Natural killer cell (primary cell): ENCODE measurements around the gene SMCO3. TPM values are rescaled to one million over a fixed set of nuclear protein-coding genes. Genes with fewer than 3 reads are reported as not detected.

ENCODE experiments used
- ATAC-seq, 3 donors: fragments of 150-1000 bp in 2 of 3; fragments of 200-7000 bp in 1 of 3; cut with Tn5 transposase; 1 replicate in 1 of 3; 2 replicates in 2 of 3; pipeline ENCODE4 v1.10.0; 2021; ENCODE audit warnings: mild to moderate bottlenecking in 2 of 3, moderate library complexity in 2 of 3
- DNase-seq, 2 donors: peaks; one replicate each; pipeline versions ENCODE4 v3.0.0 to v3.0.0-alpha.2; 2013 to 2021; ENCODE audit warnings: mixed read lengths in 1 of 2
- H3K27ac ChIP-seq: one replicate; pipeline ENCODE4 v1.5.1; 2013; ENCODE audit warnings: mild to moderate bottlenecking, low read length
- H3K27me3 ChIP-seq: one replicate; pipeline ENCODE4 v1.6.1; 2013; ENCODE audit warnings: low read length; ENCODE audit not compliant: control insufficient read depth, insufficient read depth
- H3K36me3 ChIP-seq: one replicate; pipeline ENCODE4 v1.6.1; 2013; ENCODE audit warnings: low read length; ENCODE audit not compliant: control insufficient read depth, insufficient read depth
- H3K4me1 ChIP-seq: one replicate; pipeline ENCODE4 v1.6.1; 2013; ENCODE audit warnings: low read length; ENCODE audit not compliant: control insufficient read depth, insufficient read depth
- H3K4me3 ChIP-seq: one replicate; pipeline ENCODE4 v1.5.1; 2013; ENCODE audit warnings: low read length
- H3K9me3 ChIP-seq: one replicate; pipeline ENCODE4 v1.6.1; 2013; ENCODE audit warnings: low read length; ENCODE audit not compliant: control insufficient read depth, insufficient read depth
- H3K27ac Mint-ChIP-seq, 2 donors: one replicate each; pipeline ENCODE4 v1.8.0; 2022; ENCODE audit warnings: mild to moderate bottlenecking in 2 of 2, mixed read lengths in 2 of 2, moderate library complexity in 1 of 2
- H3K27me3 Mint-ChIP-seq, 2 donors: one replicate each; pipeline ENCODE4 v1.8.0; 2022; ENCODE audit warnings: low read depth in 2 of 2, mixed read lengths in 2 of 2
- H3K36me3 Mint-ChIP-seq: one replicate; pipeline ENCODE4 v1.8.0; 2022; ENCODE audit warnings: mixed read lengths
- H3K4me1 Mint-ChIP-seq, 2 donors: one replicate each; pipeline ENCODE4 v1.8.0; 2022; ENCODE audit warnings: mixed read lengths in 2 of 2
- H3K4me3 Mint-ChIP-seq: one replicate; pipeline ENCODE4 v1.8.0; 2022; ENCODE audit warnings: mild to moderate bottlenecking, moderate library complexity, mixed read lengths
- H3K9me3 Mint-ChIP-seq, 2 donors: one replicate each; pipeline ENCODE4 v1.8.0; 2022; ENCODE audit warnings: mixed read lengths in 2 of 2
- CTCF ChIP-seq: fragments of 200-600 bp; IDR thresholded peaks from one replicate; pipeline ENCODE4 v1.8.0; 2022; ENCODE audit warnings: antibody characterized with exemption
- WGBS: methylation state at CpG from one replicate; pipeline ENCODE4 v1.1.7; 2013; ENCODE audit warnings: missing lambda C conversion rate; ENCODE audit not compliant: insufficient coverage; 5-methylcytosine and 5-hydroxymethylcytosine counted together
- intact Hi-C: fragments of 100-400 bp; cut with micrococcal nuclease; formaldehyde crosslinking; loops from one replicate; pipeline ENCODE4 v1.14.2; 2022
- total RNA-seq, 4 donors: library from RNA; stranded (reverse); fragments of 120-200 nt in 1 of 4; gene quantifications; one replicate each; pipeline versions ENCODE4 v1.2.3 to v1.2.4, GENCODE V29; 2013 to 2022

Gene SMCO3
- total RNA-seq, 3 donors from 2014 or later (not counting 1 experiment from before 2014, with no cell fraction given) = not detected

DNA sequence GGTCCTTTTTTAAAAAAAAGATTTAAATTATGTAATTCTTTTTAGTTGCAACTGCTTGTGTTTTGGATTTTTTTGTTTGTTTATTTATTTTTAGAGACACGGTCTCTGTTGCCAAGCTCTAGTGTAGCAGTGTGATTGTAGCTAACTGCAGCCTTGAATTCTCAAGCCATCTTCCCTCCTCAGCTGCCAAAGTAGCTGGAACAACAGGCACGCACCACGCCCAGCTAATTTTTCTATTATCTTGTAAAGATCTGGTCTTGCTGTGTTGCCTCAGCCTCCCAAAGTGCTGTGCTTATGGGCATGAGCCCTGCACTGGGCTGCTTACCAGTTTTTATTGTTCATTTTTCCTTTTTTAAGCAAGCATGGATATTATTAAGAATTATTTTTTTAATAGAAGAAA, 40.0 kb upstream of the SMCO3 start:
- no peak overlapping the region for H3K27ac ChIP-seq
- no peak for DNase-seq
- Mint-ChIP-seq H3K27me3 (peaks cover 0 to 7% of the 10 kb centered on the region in 2 donors), H3K4me1 (no peaks in the 10 kb centered on the region), H3K4me3 (no peak overlapping the region), H3K36me3 (no peaks in the 10 kb centered on the region), H3K9me3 (no peaks in the 10 kb centered on the region), H3K27ac (no peak overlapping the region)
- H3K4me1 ChIP-seq = no peaks in the 10 kb centered on the region
- no peak for ATAC-seq
- H3K36me3 ChIP-seq = no peaks in the 10 kb centered on the region
- H3K27me3 ChIP-seq = no peaks in the 10 kb centered on the region
- no peak overlapping the region for H3K4me3 ChIP-seq
- TF ChIP-seq CTCF = no peak
- H3K9me3 ChIP-seq = no peaks in the 10 kb centered on the region
- 97% methylated on average over 3 of the region's 3 CpGs for WGBS
- intact Hi-C loops = no loop called here

DNA sequence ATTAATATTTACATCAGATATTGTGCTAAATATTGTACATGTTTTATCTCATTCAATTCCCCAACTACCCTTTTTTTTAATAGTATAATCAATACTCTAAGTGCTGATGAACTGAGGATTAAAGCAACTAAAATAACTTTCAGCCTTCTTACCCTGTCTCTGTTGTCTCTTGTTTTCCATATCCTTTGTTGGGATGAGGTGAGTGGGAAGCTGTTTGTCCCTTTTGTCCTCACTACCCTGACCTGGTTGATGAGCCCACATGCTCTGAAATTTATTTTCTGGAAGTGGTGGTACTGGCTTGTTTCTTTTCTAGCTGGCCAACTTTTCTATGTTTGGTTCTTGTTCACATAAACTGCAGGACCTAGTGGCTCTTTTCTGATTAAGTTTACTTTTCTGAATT, 38.9 kb upstream of the SMCO3 start:
- H3K4me3 ChIP-seq = no peak overlapping the region
- no peak overlapping the region for H3K4me3 Mint-ChIP-seq
- ATAC-seq = no peak
- no peak overlapping the region for H3K27ac ChIP-seq
- no peak for DNase-seq
- H3K27ac Mint-ChIP-seq = no peak overlapping the region
- no peaks in the 10 kb centered on the region for H3K4me1 Mint-ChIP-seq
- H3K9me3 ChIP-seq = no peaks in the 10 kb centered on the region
- no peaks in the 10 kb centered on the region for H3K36me3 ChIP-seq
- H3K27me3 ChIP-seq = no peaks in the 10 kb centered on the region
- H3K9me3 Mint-ChIP-seq = no peaks in the 10 kb centered on the region
- intact Hi-C loops = no loop called here
- H3K36me3 Mint-ChIP-seq = no peaks in the 10 kb centered on the region
- TF ChIP-seq CTCF = no peak
- H3K27me3 Mint-ChIP-seq = peaks cover 0 to 10% of the 10 kb centered on the region in 2 donors
- no peaks in the 10 kb centered on the region for H3K4me1 ChIP-seq

DNA sequence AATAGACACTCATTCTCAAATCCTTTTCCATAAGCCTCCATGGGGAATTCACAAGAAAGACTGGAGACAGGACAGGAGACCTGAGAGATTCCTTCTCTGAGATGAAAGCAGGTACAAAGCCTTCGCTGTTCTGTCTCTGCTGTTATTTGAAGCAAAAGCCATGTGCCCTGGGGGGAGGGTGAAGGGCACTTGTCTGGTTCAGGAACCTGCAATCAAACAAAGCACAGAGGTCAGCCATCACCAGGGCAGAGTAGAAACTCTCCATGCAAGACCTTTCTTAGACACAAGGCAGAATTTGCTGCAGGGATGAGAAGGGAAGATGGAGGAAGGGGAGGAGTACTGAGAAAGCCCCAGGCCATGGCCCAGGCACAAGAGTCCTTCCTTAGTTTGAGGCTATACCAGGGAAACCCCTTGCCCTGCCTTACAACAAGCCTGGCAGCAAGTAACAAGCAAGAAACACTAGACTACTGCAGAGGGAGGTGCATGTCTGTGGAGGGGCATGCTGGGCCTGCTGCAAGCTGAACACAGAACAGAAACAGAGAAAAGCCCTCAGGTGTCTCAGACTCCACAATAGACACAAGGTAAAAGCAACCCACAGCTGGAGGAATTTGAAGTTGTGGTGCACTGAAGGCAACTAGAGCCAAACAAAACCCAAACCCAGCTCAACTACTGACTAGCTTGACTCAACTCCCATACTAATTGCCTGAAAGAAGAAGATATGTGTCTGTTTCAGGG, 37.1 kb upstream of the SMCO3 start:
- H3K9me3 Mint-ChIP-seq = no peaks in the 10 kb centered on the region
- H3K4me3 ChIP-seq = no peak overlapping the region
- no peak overlapping the region for H3K27ac ChIP-seq
- H3K27ac Mint-ChIP-seq = no peak overlapping the region
- DNase-seq (no peak), ATAC-seq (no peak)
- TF ChIP-seq CTCF = no peak
- no peaks in the 10 kb centered on the region for H3K4me1 Mint-ChIP-seq
- no peaks in the 10 kb centered on the region for H3K36me3 Mint-ChIP-seq
- no peaks in the 10 kb centered on the region for H3K4me1 ChIP-seq
- no peaks in the 10 kb centered on the region for H3K27me3 ChIP-seq
- intact Hi-C loops = no loop called here
- H3K9me3 ChIP-seq = no peaks in the 10 kb centered on the region
- 100% methylated on average over 1 of the region's 1 CpG for WGBS
- H3K4me3 Mint-ChIP-seq = no peak overlapping the region
- H3K27me3 Mint-ChIP-seq = peaks cover 0 to 7% of the 10 kb centered on the region in 2 donors
- no peaks in the 10 kb centered on the region for H3K36me3 ChIP-seq

- Histone ChIP-seq H3K4me3 (no peak overlapping the region), H3K9me3 (no peaks in the 10 kb centered on the region), H3K4me1 (no peaks in the 10 kb centered on the region), H3K36me3 (no peaks in the 10 kb centered on the region), H3K27me3 (no peaks in the 10 kb centered on the region), H3K27ac (no peak overlapping the region)
- DNase-seq = no peak
- Mint-ChIP-seq H3K9me3 (no peaks in the 10 kb centered on the region), H3K27me3 (peaks cover 0 to 6% of the 10 kb centered on the region in 2 donors), H3K27ac (no peak overlapping the region), H3K4me3 (no peak overlapping the region), H3K36me3 (no peaks in the 10 kb centered on the region), H3K4me1 (peaks cover 0 to 5% of the 10 kb centered on the region in 2 donors)
- 67% methylated on average over 1 of the region's 2 CpGs for WGBS
- TF ChIP-seq CTCF = no peak
- intact Hi-C loops = loop anchor here (5.0 to 10.0 kb wide), 2 partner anchors 125 to 418 kb away; no protein-coding TSS in a partner anchor
- no peak for ATAC-seq
Observed at GRCh38 chr12:14849661-14850060, 35.7 kb upstream of the SMCO3 start.
